CD4-positive, alpha-beta memory T cell (primary cell): ENCODE data around the gene TAS2R14. TPM values are rescaled to one million over a fixed set of nuclear protein-coding genes. Genes with fewer than 3 reads are reported as not detected.

ENCODE experiments used
- CTCF ChIA-PET: fragments of 350-600 bp; sonication (Branson Sonifier 250); formaldehyde crosslinking; loops from one replicate; lab custom pipeline; 2021; ENCODE audit warnings: inconsistent platforms; ENCODE audit not compliant: partially characterized antibody; lab: Charles Lee
- POLR2A ChIA-PET: fragments of 350-600 bp; sonication (Branson Sonifier 250); formaldehyde crosslinking; loops from one replicate; lab custom pipeline; 2021; ENCODE audit not compliant: partially characterized antibody; lab: Charles Lee
- DNase-seq, 5 donors: peaks; one replicate each; pipeline versions ENCODE4 v3.0.0 to v3.0.0-alpha.2; 2020 to 2022; ENCODE audit warnings: mixed read lengths in 1 of 5
- H3K27ac ChIP-seq: one replicate; pipeline ENCODE4 v1.7.0; 2013; ENCODE audit warnings: low read depth, low read length
- H3K27me3 ChIP-seq: 2 replicates; pipeline ENCODE4 v1.7.0; 2013; ENCODE audit warnings: mild to moderate bottlenecking, low read length, moderate library complexity; ENCODE audit not compliant: insufficient read depth
- H3K36me3 ChIP-seq: 2 replicates; pipeline ENCODE4 v1.7.0; 2013; ENCODE audit warnings: mild to moderate bottlenecking, low read length, moderate library complexity; ENCODE audit not compliant: insufficient read depth
- H3K4me1 ChIP-seq: 2 replicates; pipeline ENCODE4 v1.7.0; 2013; ENCODE audit warnings: mild to moderate bottlenecking, low read length, moderate library complexity; ENCODE audit not compliant: insufficient read depth
- H3K4me3 ChIP-seq, 2 donors: one replicate each; pipeline ENCODE4 v1.7.0; 2013; ENCODE audit warnings: low read length in 2 of 2, mild to moderate bottlenecking in 1 of 2
- H3K9me3 ChIP-seq, 2 donors: one replicate each; pipeline ENCODE4 v1.7.0; 2013; ENCODE audit warnings: low read length in 2 of 2, control low read depth in 1 of 2; ENCODE audit not compliant: control insufficient read depth in 1 of 2
- H3K27ac Mint-ChIP-seq, 7 donors: one replicate each; pipeline ENCODE4 v1.8.0; 2020 to 2021; ENCODE audit warnings: mixed read lengths in 7 of 7, mild to moderate bottlenecking in 6 of 7, inconsistent platforms in 3 of 7, moderate library complexity in 3 of 7
- H3K27me3 Mint-ChIP-seq, 2 donors: one replicate each; pipeline ENCODE4 v1.8.0; 2020 to 2021; ENCODE audit warnings: mixed read lengths in 2 of 2
- H3K36me3 Mint-ChIP-seq, 2 donors: one replicate each; pipeline ENCODE4 v1.8.0; 2020 to 2021; ENCODE audit warnings: mixed read lengths in 2 of 2, inconsistent platforms in 1 of 2, mild to moderate bottlenecking in 1 of 2
- H3K4me1 Mint-ChIP-seq, 4 donors: one replicate each; pipeline ENCODE4 v1.8.0; 2020 to 2021; ENCODE audit warnings: mixed read lengths in 4 of 4, mild to moderate bottlenecking in 1 of 4
- H3K4me3 Mint-ChIP-seq, 8 donors: one replicate each; pipeline ENCODE4 v1.8.0; 2020 to 2021; ENCODE audit warnings: mixed read lengths in 8 of 8, mild to moderate bottlenecking in 7 of 8, moderate library complexity in 6 of 8, inconsistent platforms in 3 of 8
- H3K9me3 Mint-ChIP-seq, 8 donors: one replicate each; pipeline ENCODE4 v1.8.0; 2020 to 2021; ENCODE audit warnings: mixed read lengths in 8 of 8, mild to moderate bottlenecking in 5 of 8, inconsistent platforms in 3 of 8, moderate library complexity in 1 of 8
- intact Hi-C: fragments of 100-400 bp; cut with micrococcal nuclease; formaldehyde crosslinking; loops from one replicate; pipeline ENCODE4 v1.15.1; 2023
- polyA plus RNA-seq, 2 donors: library from polyadenylated mRNA; unstranded; fragments of 300-500 nt; fragmentation: Illumina TruSeq; gene quantifications; one replicate each; pipeline ENCODE4 v1.2.3, GENCODE V29; 2021
- total RNA-seq, 2 experiments: library from RNA; stranded (reverse); gene quantifications; one replicate each; pipeline ENCODE4 v1.2.3, GENCODE V29; 2021

Gene TAS2R14, protein sequence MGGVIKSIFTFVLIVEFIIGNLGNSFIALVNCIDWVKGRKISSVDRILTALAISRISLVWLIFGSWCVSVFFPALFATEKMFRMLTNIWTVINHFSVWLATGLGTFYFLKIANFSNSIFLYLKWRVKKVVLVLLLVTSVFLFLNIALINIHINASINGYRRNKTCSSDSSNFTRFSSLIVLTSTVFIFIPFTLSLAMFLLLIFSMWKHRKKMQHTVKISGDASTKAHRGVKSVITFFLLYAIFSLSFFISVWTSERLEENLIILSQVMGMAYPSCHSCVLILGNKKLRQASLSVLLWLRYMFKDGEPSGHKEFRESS
- total RNA-seq (1 to 10 TPM; 1.9 to 2.2 TPM), polyA plus RNA-seq (under 1 TPM; 0.36 to 0.99 TPM)

DNA sequence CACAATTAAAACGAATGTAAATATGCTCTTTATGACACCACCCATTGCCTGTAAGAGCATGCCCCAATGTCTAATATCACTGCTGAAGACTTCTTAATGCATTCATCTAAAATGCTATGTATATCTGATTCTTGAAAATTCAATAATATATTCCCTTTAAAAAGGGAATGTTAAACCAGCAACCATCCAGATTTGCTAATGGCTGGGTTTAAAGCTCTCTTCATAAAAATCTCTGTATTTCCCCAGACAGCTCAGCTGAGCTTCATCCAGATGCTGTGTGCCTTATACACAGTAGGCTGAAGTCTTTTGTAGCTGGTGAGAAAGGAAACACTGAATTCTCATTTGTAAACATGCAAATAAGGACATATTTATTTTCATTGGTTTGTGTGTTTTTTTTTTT is at the start of gene TAS2R14:
Gene TAS2R14 (minus strand): TSS at position 101 of the 400 bp plus-strand sequence. CDS start 56 bp downstream, at position 45.
- H3K36me3 Mint-ChIP-seq, result peaks cover 0 to 5% of the 10 kb centered on the region in 2 donors
- Histone ChIP-seq H3K9me3 (no peaks in the 10 kb centered on the region), H3K27ac (no peak within 1 kb of the TSS), H3K4me3 (no peak within 1 kb of the TSS), H3K27me3 (no peaks in the 10 kb centered on the region), H3K4me1 (no peaks in the 10 kb centered on the region), H3K36me3 (no peaks in the 10 kb centered on the region)
- ChIA-PET CTCF (no interaction called here), POLR2A (no interaction called here)
- H3K9me3 Mint-ChIP-seq, result no peaks in the 10 kb centered on the region
- DNase-seq, result no peak
- H3K4me3 Mint-ChIP-seq, result no peak within 1 kb of the TSS
- H3K27me3 Mint-ChIP-seq, result no peaks in the 10 kb centered on the region
- H3K27ac Mint-ChIP-seq, result peak within 1 kb of the TSS in 1 of 7 donors; percentile 36
- intact Hi-C loops, result no loop called here
- peaks cover 0 to 15% (median 2%) of the 10 kb centered on the region in 4 donors for H3K4me1 Mint-ChIP-seq

DNA sequence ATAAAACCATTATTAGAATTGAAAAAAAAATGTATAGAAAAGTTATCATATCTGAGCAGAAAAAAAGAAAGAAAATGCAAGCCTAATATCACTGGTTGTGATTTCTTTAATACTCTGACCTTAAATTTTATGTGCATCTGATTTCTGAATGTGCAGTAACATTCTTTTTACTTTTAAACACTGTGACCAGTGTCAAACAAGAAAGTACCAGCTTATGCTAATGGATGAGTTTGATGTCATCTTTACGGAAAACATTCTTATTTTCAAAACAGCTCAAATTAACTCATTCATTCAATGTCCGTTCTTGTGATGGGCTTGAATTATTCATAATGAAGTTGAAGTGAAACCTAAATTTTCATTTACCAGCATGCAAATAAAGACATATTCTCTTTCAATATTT is 47.7 kb upstream of the TAS2R14 start, which contains the start of gene TAS2R50:
Gene TAS2R50 (minus strand): TSS at position 101 of the 400 bp plus-strand sequence. CDS start 52 bp downstream, at position 49.
- H3K36me3 ChIP-seq, result no peaks in the 10 kb centered on the region
- POLR2A ChIA-PET, result no interaction called here
- Mint-ChIP-seq H3K4me3 (no peak within 1 kb of the TSS), H3K36me3 (peaks cover 2 to 20% of the 10 kb centered on the region in 2 donors), H3K27me3 (no peaks in the 10 kb centered on the region), H3K4me1 (peaks cover 18 to 26% (median 20%) of the 10 kb centered on the region in 4 donors), H3K27ac (peak within 1 kb of the TSS in 1 of 7 donors; percentile 32), H3K9me3 (peaks cover 0 to 13% (median 3%) of the 10 kb centered on the region in 8 donors)
- no peak for DNase-seq
- no peak within 1 kb of the TSS for H3K27ac ChIP-seq
- intact Hi-C loops, result no loop called here
- H3K4me1 ChIP-seq, result peaks cover 18% of the 10 kb centered on the region
- CTCF ChIA-PET, result no interaction called here
- H3K27me3 ChIP-seq, result no peaks in the 10 kb centered on the region
- H3K4me3 ChIP-seq, result no peak within 1 kb of the TSS
- no peaks in the 10 kb centered on the region for H3K9me3 ChIP-seq

GRCh38 chr12:10982244-10982643 is 43.2 kb upstream of the TAS2R14 start:
- POLR2A ChIA-PET, result interaction anchor here (1.0 to 1.8 kb wide), 2 partner anchors 189 to 564 kb away, joined by 3 to 10 read pairs; partner anchors contain the start of gene SMIM10L1
- H3K27me3 ChIP-seq, result no peaks in the 10 kb centered on the region
- H3K27ac ChIP-seq, result no peak overlapping the region
- Mint-ChIP-seq H3K4me3 (peak overlapping the region in 7 of 8 donors; percentile 24 to 82 (median 62)), H3K36me3 (no peaks in the 10 kb centered on the region), H3K4me1 (peaks cover 20 to 44% (median 31%) of the 10 kb centered on the region in 4 donors), H3K27me3 (peaks cover 2 to 9% of the 10 kb centered on the region in 2 donors), H3K27ac (peak overlapping the region in 5 of 7 donors; percentile 10 to 45 (median 28)), H3K9me3 (no peaks in the 10 kb centered on the region)
- H3K4me3 ChIP-seq, result no peak overlapping the region
- H3K36me3 ChIP-seq, result no peaks in the 10 kb centered on the region
- H3K9me3 ChIP-seq, result no peaks in the 10 kb centered on the region
- peaks cover 23% of the 10 kb centered on the region for H3K4me1 ChIP-seq
- peak; percentile 70 to 89 (median 85) for DNase-seq
- CTCF ChIA-PET, result no interaction called here
- intact Hi-C loops, result no loop called here

- Histone ChIP-seq H3K4me1 (no peaks in the 10 kb centered on the region), H3K27ac (no peak overlapping the region), H3K4me3 (no peak overlapping the region), H3K36me3 (no peaks in the 10 kb centered on the region), H3K27me3 (no peaks in the 10 kb centered on the region), H3K9me3 (no peaks in the 10 kb centered on the region)
- CTCF ChIA-PET, result no interaction called here
- peaks cover 2 to 7% of the 10 kb centered on the region in 2 donors for H3K27me3 Mint-ChIP-seq
- H3K27ac Mint-ChIP-seq, result no peak overlapping the region
- DNase-seq, result no peak
- intact Hi-C loops, result no loop called here
- H3K4me1 Mint-ChIP-seq, result peaks cover 4 to 21% (median 8%) of the 10 kb centered on the region in 4 donors
- POLR2A ChIA-PET, result no interaction called here
- no peaks in the 10 kb centered on the region for H3K9me3 Mint-ChIP-seq
- H3K4me3 Mint-ChIP-seq, result no peak overlapping the region
- H3K36me3 Mint-ChIP-seq, result peaks cover 0 to 6% of the 10 kb centered on the region in 2 donors
Measured at GRCh38 chr12:10974965-10975364, 35.9 kb upstream of the TAS2R14 start.

- Histone ChIP-seq H3K9me3 (no peaks in the 10 kb centered on the region), H3K4me1 (no peaks in the 10 kb centered on the region), H3K27me3 (no peaks in the 10 kb centered on the region), H3K36me3 (no peaks in the 10 kb centered on the region), H3K27ac (no peak overlapping the region), H3K4me3 (no peak overlapping the region)
- Mint-ChIP-seq H3K36me3 (peaks cover 1 to 14% of the 10 kb centered on the region in 2 donors), H3K27ac (no peak overlapping the region), H3K4me1 (peaks cover 0 to 8% (median 0%) of the 10 kb centered on the region in 4 donors), H3K27me3 (no peaks in the 10 kb centered on the region), H3K4me3 (no peak overlapping the region), H3K9me3 (peaks cover 0 to 2% (median 0%) of the 10 kb centered on the region in 8 donors)
- ChIA-PET POLR2A (no interaction called here), CTCF (no interaction called here)
- intact Hi-C loops, result no loop called here
- no peak for DNase-seq
Measured at GRCh38 chr12:10968765-10969456, 29.8 kb upstream of the TAS2R14 start.

GRCh38 chr12:10967409-10967808 is 28.3 kb upstream of the TAS2R14 start:
- Mint-ChIP-seq H3K27ac (peak overlapping the region in 1 of 7 donors; percentile 9), H3K4me3 (no peak overlapping the region), H3K9me3 (peaks cover 0 to 2% (median 0%) of the 10 kb centered on the region in 8 donors), H3K36me3 (peaks cover 1 to 15% of the 10 kb centered on the region in 2 donors), H3K27me3 (no peaks in the 10 kb centered on the region), H3K4me1 (peaks cover 0 to 8% (median under 1%) of the 10 kb centered on the region in 4 donors)
- H3K4me3 ChIP-seq, result no peak overlapping the region
- no peaks in the 10 kb centered on the region for H3K27me3 ChIP-seq
- no peaks in the 10 kb centered on the region for H3K9me3 ChIP-seq
- H3K4me1 ChIP-seq, result no peaks in the 10 kb centered on the region
- no peak for DNase-seq
- no peaks in the 10 kb centered on the region for H3K36me3 ChIP-seq
- no peak overlapping the region for H3K27ac ChIP-seq
- ChIA-PET POLR2A (no interaction called here), CTCF (no interaction called here)
- intact Hi-C loops, result no loop called here

DNA sequence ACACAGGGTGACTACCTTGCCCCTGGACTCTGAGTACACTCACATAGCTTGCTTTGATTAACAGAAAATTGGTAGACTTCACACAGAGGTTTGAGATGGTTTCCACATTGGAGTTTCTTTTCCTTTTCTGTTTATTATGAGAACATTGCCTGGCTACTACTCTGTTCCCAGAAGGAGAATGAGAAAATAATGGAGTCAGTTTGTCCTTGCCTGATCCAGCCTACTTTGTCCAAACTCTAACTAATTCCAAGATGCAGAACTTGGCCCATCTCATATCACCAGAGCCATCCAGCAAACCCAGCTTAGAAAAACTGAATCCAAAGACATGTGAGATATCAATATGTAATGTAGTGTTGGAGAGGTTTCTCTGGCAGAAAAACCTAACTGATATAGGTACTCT is 27.3 kb upstream of the TAS2R14 start:
- no peaks in the 10 kb centered on the region for H3K27me3 ChIP-seq
- ChIA-PET CTCF (no interaction called here), POLR2A (no interaction called here)
- no peak overlapping the region for H3K4me3 ChIP-seq
- Mint-ChIP-seq H3K4me1 (peaks cover 6 to 14% (median 9%) of the 10 kb centered on the region in 4 donors), H3K9me3 (peaks cover 0 to 2% (median 0%) of the 10 kb centered on the region in 8 donors), H3K36me3 (peaks cover 1 to 21% of the 10 kb centered on the region in 2 donors), H3K4me3 (no peak overlapping the region), H3K27me3 (no peaks in the 10 kb centered on the region), H3K27ac (peak overlapping the region in 1 of 7 donors; percentile 14)
- H3K9me3 ChIP-seq, result no peaks in the 10 kb centered on the region
- intact Hi-C loops, result no loop called here
- peaks cover 2% of the 10 kb centered on the region for H3K4me1 ChIP-seq
- no peak for DNase-seq
- H3K36me3 ChIP-seq, result no peaks in the 10 kb centered on the region
- H3K27ac ChIP-seq, result no peak overlapping the region
